NB4 (cell line): ENCODE results near the gene TIPARP.

Experiments
- DNase-seq: peaks from one replicate; pipeline ENCODE4 v3.0.0; 2010; ENCODE audit warnings: low read depth
- H3K4me3 ChIP-seq: one replicate; pipeline ENCODE4 v1.5.1; 2011; ENCODE audit warnings: mild to moderate bottlenecking, low read depth, low read length, moderate library complexity
- CTCF ChIP-seq: IDR thresholded peaks from one replicate; pipeline ENCODE4 v1.5.1; 2012; ENCODE audit warnings: low read depth, low read length
- MAX ChIP-seq: IDR thresholded peaks from 2 replicates; pipeline ENCODE4 v1.6.1; 2011; ENCODE audit warnings: low read depth, low read length
- MYC ChIP-seq: IDR thresholded peaks from 2 replicates; pipeline ENCODE4 v1.6.1; 2011; ENCODE audit warnings: low read depth, low read length
- POLR2A ChIP-seq: IDR thresholded peaks from 2 replicates; pipeline ENCODE4 v1.6.1; 2011; ENCODE audit warnings: mild to moderate bottlenecking; ENCODE audit not compliant: insufficient read length; ENCODE audit errors: extremely low read depth

Gene TIPARP

GRCh38 chr3:156630081-156630772 lies 44.2 kb upstream of the TIPARP start:
- DNase-seq: no peak
- no peak for TF ChIP-seq MAX
- no peak for TF ChIP-seq CTCF
- TF ChIP-seq POLR2A: no peak

GRCh38 chr3:156630773-156631093 lies 43.7 kb upstream of the TIPARP start:
- no peak overlapping the region for H3K4me3 ChIP-seq
- TF ChIP-seq CTCF (no peak), POLR2A (no peak), MAX (no peak), MYC (no peak)
- no peak for DNase-seq

More at GRCh38 chr3:156630081-156630772, 44.2 kb upstream of the TIPARP start:
- H3K4me3 ChIP-seq: no peak overlapping the region

GRCh38 chr3:156631323-156631722 lies 43.1 kb upstream of the TIPARP start:
- TF ChIP-seq CTCF (no peak), POLR2A (no peak), MYC (no peak), MAX (no peak)

GRCh38 chr3:156632601-156633000 lies 41.8 kb upstream of the TIPARP start:
- no peak for TF ChIP-seq MAX
- TF ChIP-seq POLR2A: no peak
- no peak for TF ChIP-seq CTCF
- TF ChIP-seq MYC: no peak
- H3K4me3 ChIP-seq: no peak overlapping the region
- DNase-seq: no peak

More at GRCh38 chr3:156631323-156631722, 43.1 kb upstream of the TIPARP start:
- no peak for DNase-seq
- H3K4me3 ChIP-seq: no peak overlapping the region

- DNase-seq: no peak
- H3K4me3 ChIP-seq: no peak overlapping the region
- TF ChIP-seq CTCF: no peak
- no peak for TF ChIP-seq MYC
- no peak for TF ChIP-seq POLR2A
- TF ChIP-seq MAX: no peak
Observed at GRCh38 chr3:156633335-156633734, 41.1 kb upstream of the TIPARP start.

- TF ChIP-seq POLR2A: no peak
- TF ChIP-seq MYC: no peak
- no peak for TF ChIP-seq CTCF
- no peak for TF ChIP-seq MAX
- H3K4me3 ChIP-seq: no peak overlapping the region
- no peak for DNase-seq
Observed at GRCh38 chr3:156635034-156635433, 39.4 kb upstream of the TIPARP start.
